Peyer's patch (tissue), 4 donors: ENCODE measurements around the gene DNAJC30.

Experiments
- CTCF ChIP-seq, 6 experiments: fragments of 450-650 bp in 4 of 6; fragments of 200-600 bp in 2 of 6; sonication (generic) in 1 of 6; IDR thresholded peaks; one replicate each; pipeline ENCODE4 v1.5.1; 2017 to 2019; ENCODE audit warnings: antibody characterized with exemption in 6 of 6, mild to moderate bottlenecking in 3 of 6, moderate library complexity in 1 of 6
- POLR2A ChIP-seq, 2 donors: fragments of 450-650 bp; IDR thresholded peaks; one replicate each; pipeline ENCODE4 v1.5.1; 2017; ENCODE audit warnings: antibody characterized with exemption in 2 of 2, mild to moderate bottlenecking in 2 of 2, moderate library complexity in 2 of 2

- TF ChIP-seq CTCF (IDR thresholded peaks at IDR 0.05) (no peak), POLR2A (IDR thresholded peaks at IDR 0.05) (no peak)
Measured at GRCh38 chr7:73704640-73705550, 21.6 kb upstream of the DNAJC30 start.
